ENCODE results near the gene FADD. TPM values are rescaled to one million over a fixed set of nuclear protein-coding genes. Genes with fewer than 3 reads are reported as not detected.

The FADD gene
- total and polyA plus RNA-seq, 2 donors (not counting 3 experiments of a cell fraction or from before 2014, with no cell fraction given): 35.4 to 45.1 TPM

GRCh38 chr11:70210051-70210501, 7.0 kb downstream of the FADD start:
- no peak for FAIRE-seq
- no peak overlapping the region for H2AFZ ChIP-seq (ENCODE audit: low read depth, low read length)
- TF ChIP-seq FOS (IDR thresholded peaks at IDR 0.05; ENCODE audit: borderline replicate concordance, insufficient read depth, low read length) (no peak), JUN (IDR thresholded peaks at IDR 0.05; ENCODE audit: borderline replicate concordance, insufficient read depth, insufficient read length, low read depth) (no peak), EZH2 (IDR thresholded peaks at IDR 0.05; ENCODE audit: borderline replicate concordance, low read depth, low read length, severe bottlenecking) (no peak), POLR2AphosphoS5 (IDR thresholded peaks at IDR 0.05; ENCODE audit: insufficient read depth, low read depth, low read length) (no peak), CTCF (IDR thresholded peaks at IDR 0.05; ENCODE audit: extremely low read depth in 1 of 2, insufficient read depth in 1 of 2, low read depth in 1 of 2, low read length in 2 of 2) (no peak), MYC (IDR thresholded peaks at IDR 0.05; ENCODE audit: low read depth, low read length) (no peak), MAX (IDR thresholded peaks at IDR 0.05; ENCODE audit: insufficient read depth, insufficient read length) (no peak), GATA2 (IDR thresholded peaks at IDR 0.05; ENCODE audit: insufficient read depth, insufficient read length, low read depth, low read length) (no peak)
- ChIA-PET CTCF (interaction anchor here (1.0 kb wide), 1 partner anchor 12 kb away, joined by 3 read pairs; no protein-coding TSS in a partner anchor), POLR2A (no interaction called here)
- peaks cover 27% of the 10 kb centered on the region for H3K79me2 ChIP-seq (ENCODE audit: control insufficient read depth, insufficient read depth, low read length)
- no peaks in the 10 kb centered on the region for H4K20me1 ChIP-seq (replicated peaks; ENCODE audit: control insufficient read depth, extremely low read depth, insufficient read depth, low read length)
- no TSS peak for BruUV-seq (replicated peaks)
- no peak for DNase-seq (ENCODE audit: low read depth, low spot score)
- H3K27ac ChIP-seq (ENCODE audit: insufficient read depth, low read depth, low read length): no peak overlapping the region
- no peaks in the 10 kb centered on the region for H3K9me3 ChIP-seq (replicated peaks; ENCODE audit: control insufficient read depth, insufficient read depth, low read length)
- H3K9ac ChIP-seq (replicated peaks; ENCODE audit: extremely low read depth, insufficient read depth, low read length): no peak overlapping the region
- intact Hi-C loops (cut with micrococcal nuclease): no loop called here
- no peaks in the 10 kb centered on the region for H3K9me1 ChIP-seq (replicated peaks; ENCODE audit: control insufficient read depth, extremely low read depth, insufficient read depth, low read length)
- no peak overlapping the region for H3K4me3 ChIP-seq (replicated peaks in 1 of 3; ENCODE audit: insufficient read depth in 1 of 3, low read depth in 1 of 3, low read length in 3 of 3)
- dilution Hi-C loops (cut with MboI; ENCODE audit: extremely low pct_ligation_motif_present, low sequenced_read_pairs): no loop called here
- H3K27me3 ChIP-seq (ENCODE audit: control insufficient read depth in 2 of 2, insufficient read depth in 2 of 2, low read length in 2 of 2): no peaks in the 10 kb centered on the region
- peaks cover 8 to 16% of the 10 kb centered on the region in 2 experiments for H3K36me3 ChIP-seq (ENCODE audit: control insufficient read depth in 2 of 2, extremely low read depth in 1 of 2, insufficient read depth in 2 of 2, low read length in 2 of 2)
- H3K4me1 ChIP-seq (ENCODE audit: control insufficient read depth, extremely low read depth, insufficient read depth, low read length): peaks cover 5% of the 10 kb centered on the region
- no peak overlapping the region for H3K4me2 ChIP-seq (ENCODE audit: insufficient read depth, low read length)

Measured in endothelial cell of umbilical vein (primary cell).